ENCODE data around the gene HPN.
A peak's percentile ranks its signal among the peaks of the same experiment; 100 is the strongest.

The HPN gene

DNA sequence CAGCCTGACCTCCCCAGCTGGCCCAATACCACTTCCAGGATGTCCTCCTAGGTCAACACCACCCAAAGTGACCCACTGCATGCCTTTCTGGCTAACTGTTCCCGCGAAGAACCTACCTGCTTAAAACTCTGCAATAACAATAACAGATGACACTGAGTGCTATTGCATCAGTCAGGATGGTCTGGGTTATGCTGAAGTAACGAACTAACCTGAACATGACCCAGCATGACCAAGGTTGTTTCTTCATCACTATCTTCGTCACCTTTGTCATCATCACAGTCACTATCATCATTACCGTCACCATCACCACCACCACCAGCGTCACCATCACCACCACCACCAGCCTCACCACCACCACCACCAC is 63.5 kb downstream of the HPN start:
- DNase-seq (ENCODE audit: low read depth in 3 of 3): no peak

DNA sequence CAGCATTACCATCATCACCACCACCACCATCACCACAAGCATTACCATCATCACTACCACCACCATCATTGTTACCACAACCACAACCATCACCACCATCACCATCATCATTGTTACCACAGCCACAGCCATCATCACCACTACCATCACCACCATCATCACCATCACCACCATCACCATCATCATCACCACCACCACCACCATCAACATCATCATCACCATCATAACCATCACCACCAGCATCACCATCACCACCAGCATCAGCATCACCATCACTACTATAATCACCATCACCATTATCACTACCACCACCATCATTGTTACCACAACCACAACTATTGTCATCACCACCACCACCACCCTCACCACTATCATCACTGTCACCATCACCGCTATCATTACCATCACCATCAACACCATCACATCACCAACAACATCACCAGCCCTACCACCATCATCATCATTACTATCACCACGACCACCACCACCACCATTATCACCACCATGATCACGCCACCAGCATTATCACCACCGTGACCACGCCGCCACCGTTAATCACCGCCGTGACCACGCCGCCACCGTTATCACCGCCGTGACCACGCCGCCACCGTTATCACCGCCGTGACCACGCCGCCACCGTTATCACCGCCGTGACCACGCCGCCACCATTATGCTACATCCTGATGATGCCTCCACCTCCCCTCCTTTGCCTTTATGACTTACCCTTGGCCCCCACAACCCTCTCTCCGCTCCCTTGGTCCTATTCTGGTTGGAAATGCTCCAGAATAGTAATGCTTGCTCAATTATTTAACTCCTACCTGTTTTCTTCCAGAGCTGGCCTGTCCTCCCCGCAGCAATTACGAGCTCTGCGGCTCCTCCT is 64.1 kb downstream of the HPN start:
- DNase-seq (ENCODE audit: low read depth in 3 of 3): no peak

DNA sequence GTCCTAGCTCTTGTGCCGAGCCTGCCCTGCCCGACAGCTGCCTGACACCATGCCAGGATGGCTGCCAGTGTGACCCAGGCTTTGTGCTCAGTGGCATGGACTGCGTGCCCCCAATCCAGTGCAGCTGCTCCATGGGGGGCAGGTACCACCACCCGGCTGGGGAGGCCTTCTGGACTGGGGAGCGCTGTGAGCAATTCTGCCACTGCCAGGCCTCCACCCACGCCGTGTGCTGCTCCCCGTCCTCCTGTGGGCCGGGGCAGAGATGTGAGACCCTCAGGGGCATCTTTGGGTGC is 64.7 kb downstream of the HPN start:
- no peak for DNase-seq (ENCODE audit: low read depth in 3 of 3)

DNA sequence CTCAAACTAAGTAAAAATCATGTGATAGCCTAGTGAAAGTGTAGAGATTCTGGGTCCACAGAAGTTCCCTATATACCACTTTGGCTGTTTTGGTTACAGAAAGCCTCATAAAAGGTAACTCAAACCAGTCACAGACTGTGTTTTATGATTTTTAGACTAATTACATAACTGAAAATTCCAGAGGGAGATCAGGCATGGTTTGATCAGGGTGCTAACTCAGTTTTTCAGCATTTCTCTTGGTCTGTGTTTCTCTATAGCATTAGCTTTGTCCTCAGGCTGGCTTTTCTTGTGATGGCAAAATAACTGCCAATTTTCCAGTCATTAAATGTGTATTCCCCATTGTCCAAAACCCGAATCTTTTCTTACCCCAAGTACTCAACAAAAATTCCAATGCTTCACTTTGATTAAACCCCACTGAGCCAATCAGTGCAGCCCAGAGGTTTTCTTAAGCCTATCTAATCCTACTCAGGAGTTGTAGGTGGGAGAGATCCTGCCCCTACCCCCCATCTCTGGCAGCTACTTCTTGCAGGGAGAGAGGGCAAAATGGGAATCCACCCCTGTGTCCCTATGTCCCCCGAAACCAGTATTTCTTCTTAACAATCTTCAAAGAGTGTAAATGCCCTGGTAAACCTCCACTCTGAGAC is 65.5 kb downstream of the HPN start:
- no peak for DNase-seq (ENCODE audit: low read depth in 3 of 3)

DNA sequence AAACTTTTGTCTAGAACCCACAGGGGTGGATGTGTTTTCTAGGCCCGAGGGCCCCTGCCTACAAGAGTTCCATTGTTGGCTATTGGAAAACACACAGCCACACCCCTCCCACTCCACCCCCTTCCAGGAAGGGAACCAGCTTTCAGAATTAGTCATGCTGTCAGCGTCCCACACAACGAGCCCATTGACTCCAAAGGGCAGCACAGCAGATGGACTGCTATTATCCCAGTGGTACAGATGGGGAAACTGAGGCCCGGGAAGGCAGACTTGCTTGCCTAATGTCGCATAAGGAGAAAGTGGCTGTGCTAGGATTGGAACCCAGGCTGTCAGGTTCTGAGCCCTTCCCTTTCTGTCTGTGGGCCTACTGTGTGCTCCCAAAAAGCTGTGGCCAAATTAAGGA is 66.0 kb downstream of the HPN start:
- DNase-seq (ENCODE audit: low read depth in 3 of 3): no peak

DNA sequence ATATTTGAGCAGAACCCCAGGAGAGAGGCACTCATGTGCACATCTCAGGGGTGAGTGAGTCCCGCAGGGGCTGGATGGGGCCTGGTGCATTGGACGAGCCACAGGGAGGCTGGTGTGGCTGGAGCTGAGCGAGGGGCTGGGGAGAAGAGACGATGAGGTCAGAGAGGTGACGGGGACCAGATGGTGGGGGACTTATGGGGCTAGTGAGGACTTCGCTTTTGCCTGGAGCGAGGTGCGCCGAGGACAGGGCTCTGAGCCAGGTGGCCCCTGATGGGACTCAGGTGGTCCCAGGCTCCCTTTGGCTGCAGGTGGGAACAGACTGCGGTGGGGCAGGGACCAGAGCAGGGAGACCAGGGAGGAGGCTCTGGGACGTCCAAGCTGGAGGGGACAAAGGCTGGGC is 67.2 kb downstream of the HPN start:
- DNase-seq (ENCODE audit: low read depth in 3 of 3): no peak

DNA sequence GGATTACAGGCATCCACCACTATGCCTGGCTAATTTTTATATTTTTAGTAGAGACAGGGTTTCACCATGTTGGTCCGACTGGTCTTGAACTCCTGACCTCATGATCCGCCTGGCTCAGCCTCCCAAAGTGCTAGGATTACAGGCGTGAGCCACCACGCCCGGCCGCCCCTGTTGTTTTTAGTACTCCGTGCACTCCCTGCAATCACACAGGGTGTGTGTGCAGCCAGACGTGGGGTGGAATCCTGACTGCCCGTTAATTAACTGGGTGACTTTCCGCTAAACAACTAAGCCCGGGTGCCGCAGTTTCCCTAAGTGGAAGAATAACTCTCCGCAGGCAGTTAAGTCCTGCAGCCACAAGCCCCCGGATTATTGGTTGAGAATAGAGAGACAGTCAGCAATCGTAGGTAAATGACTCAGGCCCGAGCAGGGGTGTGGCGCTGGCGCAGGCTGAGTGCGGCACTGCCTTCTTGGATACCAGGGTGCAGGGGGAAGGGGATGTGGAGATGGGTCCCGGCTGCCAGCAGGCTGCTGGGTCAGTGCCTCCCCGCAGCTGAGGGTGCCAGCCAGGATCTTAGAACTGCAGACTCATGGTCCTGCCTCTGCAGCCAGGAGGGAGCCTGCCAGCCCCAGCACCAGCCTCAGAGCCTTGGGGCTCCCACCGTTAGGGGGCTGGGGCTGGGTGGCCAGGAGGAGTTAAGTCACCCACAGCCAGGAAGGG is 68.0 kb downstream of the HPN start:
- DNase-seq (ENCODE audit: low read depth in 3 of 3): no peak

DNA sequence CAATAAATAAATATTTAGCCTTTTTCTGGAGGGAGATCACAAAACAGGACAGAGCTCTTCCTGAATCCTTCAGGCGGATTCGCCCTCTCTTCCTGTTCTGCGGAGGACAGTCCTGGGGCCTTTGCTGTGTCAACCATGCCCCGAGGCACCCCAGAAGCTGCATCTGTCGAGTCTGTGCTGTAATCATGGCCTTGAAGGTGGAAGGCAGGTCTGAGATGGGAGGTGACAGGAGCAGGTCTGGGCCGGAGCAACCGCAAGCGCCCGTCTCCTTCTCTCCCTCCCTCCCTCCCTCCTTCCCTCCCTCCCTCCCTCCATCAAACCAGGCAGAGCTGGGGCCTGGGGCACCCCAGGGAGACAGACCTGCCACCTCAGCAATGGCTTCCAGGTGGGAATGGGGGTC is 69.5 kb downstream of the HPN start:
- no peak for DNase-seq (ENCODE audit: low read depth in 3 of 3)

DNA sequence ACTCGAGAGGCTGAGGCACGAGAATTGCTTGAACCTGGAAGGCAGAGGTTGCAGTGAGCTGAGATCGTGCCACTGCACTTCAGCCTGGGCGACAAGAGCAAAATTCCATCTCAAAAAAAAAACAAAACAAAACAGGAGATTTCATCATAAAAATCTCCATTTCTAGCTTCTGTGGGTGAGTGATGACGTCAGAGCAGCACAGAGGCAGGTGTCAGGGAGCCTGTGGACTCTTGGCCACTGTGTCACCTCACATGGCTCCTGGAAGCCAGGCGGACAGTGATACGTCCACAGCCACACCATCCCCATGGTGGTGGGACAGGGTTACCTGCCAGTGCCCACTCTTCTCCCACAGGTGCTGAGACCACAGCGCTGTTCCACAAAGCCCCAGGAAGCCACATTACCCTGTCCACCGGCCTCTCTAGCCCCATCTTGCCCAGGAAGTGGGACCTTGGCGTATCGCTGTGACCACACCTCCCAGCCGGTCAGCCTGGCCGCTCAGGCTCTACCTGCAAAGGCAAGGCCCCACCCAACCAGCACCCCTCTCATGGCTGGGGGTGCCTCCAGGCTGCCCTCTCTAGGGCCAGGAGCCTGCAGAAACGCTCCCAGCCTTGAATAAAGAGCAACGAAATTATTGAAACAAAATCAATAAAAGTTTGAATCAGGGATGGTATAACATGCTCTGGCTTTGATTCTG is 71.6 kb downstream of the HPN start:
- DNase-seq (ENCODE audit: low read depth in 3 of 3): no peak

DNA sequence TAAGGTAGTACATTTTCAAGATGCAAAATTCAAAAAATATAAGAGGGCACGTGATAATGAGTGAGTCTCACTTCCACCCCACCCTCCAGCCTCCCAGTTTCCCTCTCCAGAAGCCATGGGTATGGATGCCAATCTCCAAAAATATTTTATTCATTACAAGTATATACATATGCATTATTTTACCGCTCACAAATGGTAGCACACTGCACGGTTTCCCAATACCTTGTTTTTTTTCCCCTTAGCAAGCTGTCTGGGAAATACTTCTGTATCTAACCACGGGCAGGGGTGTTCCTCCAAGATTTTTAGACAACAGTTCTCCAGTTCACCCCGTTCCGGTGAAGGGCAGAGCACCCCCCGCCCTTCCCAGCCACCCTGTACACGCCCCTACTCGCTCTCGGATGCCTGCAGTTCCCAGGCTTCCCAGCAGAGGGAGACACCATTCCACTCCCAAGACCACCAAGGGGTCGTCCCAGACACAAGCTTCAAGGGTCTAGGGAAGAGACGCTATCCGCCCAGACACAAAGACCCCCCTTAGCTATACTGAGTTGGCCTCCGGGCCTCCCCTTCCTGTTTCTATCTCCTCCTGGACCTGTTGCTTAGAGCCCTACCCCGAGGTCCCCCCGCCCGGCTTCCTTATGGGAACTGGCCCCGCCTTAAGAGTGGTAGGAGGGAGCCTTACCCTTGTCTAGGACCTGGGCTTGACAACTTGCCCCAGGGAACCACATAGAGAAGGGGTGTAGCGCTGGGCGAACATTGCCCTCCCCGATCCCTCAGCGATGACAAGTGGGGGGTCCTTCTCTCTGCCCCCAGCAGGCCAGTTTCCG is 73.0 kb downstream of the HPN start:
- peak; percentile 41 to 61 (median 54) for DNase-seq (ENCODE audit: low read depth in 3 of 3)

DNA sequence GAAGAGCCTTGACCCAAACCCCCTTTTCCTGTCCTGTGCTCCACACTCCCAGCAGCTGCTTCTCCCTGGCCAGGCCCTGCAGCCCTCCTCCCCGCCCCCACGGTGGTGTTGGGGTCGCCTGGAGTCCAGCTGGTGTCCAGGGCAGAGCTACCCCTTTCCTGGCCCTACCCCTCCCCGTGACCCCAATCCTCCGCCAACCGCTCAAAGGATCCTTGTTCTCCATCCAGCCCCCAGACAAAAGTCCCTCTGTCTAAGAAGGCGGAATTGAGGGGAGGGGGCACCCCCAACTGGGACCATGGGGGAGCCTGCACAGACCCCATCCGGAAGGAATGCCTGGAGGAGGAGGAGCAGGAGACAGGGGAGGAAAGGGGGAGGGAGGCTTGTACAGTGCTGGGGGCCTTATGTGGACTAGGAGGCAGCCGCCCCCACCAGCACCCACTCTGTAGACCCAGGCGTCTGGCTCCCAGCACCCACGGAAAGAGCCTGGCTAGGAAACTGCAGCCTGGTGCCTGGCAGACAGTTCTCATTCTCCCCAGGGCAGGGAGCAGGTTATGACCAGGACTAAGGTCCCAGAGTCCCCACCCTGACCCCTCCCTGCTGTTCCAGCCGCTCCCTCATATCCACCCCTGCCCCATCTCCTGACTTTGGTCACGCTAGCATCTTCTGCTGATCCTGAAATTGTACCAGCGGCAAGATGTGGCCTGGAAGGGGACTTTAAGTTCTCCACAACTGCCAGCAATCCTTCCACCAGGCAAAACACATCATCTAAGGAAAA is 73.8 kb downstream of the HPN start, which contains the start of gene FXYD3:
Gene FXYD3, plus strand, starts transcription at position 647 of the 775 bp plus-strand sequence. CDS start 3,554 bp downstream, outside the sequence.
- DNase-seq (ENCODE audit: low read depth in 3 of 3): no peak

All from stimulated activated CD4-positive, alpha-beta T cell treated with anti-CD3 and anti-CD28 coated beads, TNF-alpha, amount 100 ng/mL, for 48 hours (primary cell).